Gastrocnemius medialis (tissue), 4 donors: ENCODE results near the gene ARRB1. TPM values are rescaled to one million over a fixed set of nuclear protein-coding genes. Genes with fewer than 3 reads are reported as not detected.

Source experiments
- ATAC-seq, 2 donors: fragments of 150-250 bp; one replicate each; pipeline ENCODE4 v1.9.1; 2016
- DNase-seq, 2 donors: peaks; one replicate each; pipeline ENCODE4 v3.0.0-alpha.2; 2019
- H3K27ac ChIP-seq, 4 donors: fragments of 200-600 bp; sonication (generic); 1 replicate in 1 of 4; 2 replicates in 3 of 4; pipeline ENCODE4 v1.5.1; 2016 to 2018; ENCODE audit warnings: mild to moderate bottlenecking in 2 of 4, moderate library complexity in 1 of 4
- H3K27me3 ChIP-seq, 3 donors: fragments of 200-600 bp; sonication (generic) in 2 of 3; 1 replicate in 1 of 3; 2 replicates in 2 of 3; pipeline versions ENCODE4 v1.5.1 to v1.6.0; 2016 to 2019; ENCODE audit warnings: mild to moderate bottlenecking in 1 of 3, moderate library complexity in 1 of 3
- H3K36me3 ChIP-seq, 2 donors: fragments of 200-600 bp; sonication (generic) in 1 of 2; one replicate each; pipeline ENCODE4 v1.5.1; 2017 to 2018
- H3K4me1 ChIP-seq, 2 donors: fragments of 200-600 bp; sonication (generic) in 1 of 2; one replicate each; pipeline ENCODE4 v1.5.1; 2016 to 2017; ENCODE audit warnings: mild to moderate bottlenecking in 2 of 2
- H3K4me3 ChIP-seq, 4 donors: fragments of 200-600 bp; sonication (generic) in 3 of 4; 1 replicate in 1 of 4; 2 replicates in 3 of 4; pipeline ENCODE4 v1.5.1; 2016 to 2019; ENCODE audit warnings: mild to moderate bottlenecking in 2 of 4
- H3K9me3 ChIP-seq, 3 donors: fragments of 200-600 bp; sonication (generic) in 2 of 3; 1 replicate in 1 of 3; 2 replicates in 2 of 3; pipeline ENCODE4 v1.5.1; 2016 to 2019
- CTCF ChIP-seq, 5 experiments: fragments of 450-650 bp in 3 of 5; fragments of 200-600 bp in 2 of 5; sonication (generic) in 2 of 5; IDR thresholded peaks in 4 of 5; conservative IDR thresholded peaks in 1 of 5; 1 replicate in 4 of 5; 2 replicates in 1 of 5; pipeline ENCODE4 v1.5.1; 2016 to 2019; ENCODE audit warnings: antibody characterized with exemption in 5 of 5, mild to moderate bottlenecking in 3 of 5, moderate library complexity in 3 of 5
- POLR2A ChIP-seq, 2 donors: fragments of 450-650 bp; IDR thresholded peaks; one replicate each; pipeline ENCODE4 v1.6.1; 2017; ENCODE audit warnings: antibody characterized with exemption in 2 of 2, mild to moderate bottlenecking in 2 of 2, moderate library complexity in 2 of 2
- in situ Hi-C, 4 donors: fragments of 200-750 bp; cut with MboI; loops; one replicate each; pipeline versions ENCODE4 v1.15.0 to v1.8.0; 2017; ENCODE audit warnings: low sequenced_read_pairs in 4 of 4
- intact Hi-C: fragments of 100-400 bp; cut with DNase I; formaldehyde crosslinking; loops from one replicate; pipeline ENCODE4 v1.15.1; 2023; ENCODE audit warnings: low total_unique reads
- total RNA-seq, 4 donors: library from RNA; depleted of rRNA; stranded (reverse); fragments of >200 nt; gene quantifications; one replicate each; pipeline versions ENCODE4 v1.1.0 to v1.2.3, GENCODE V29; 2016

The ARRB1 gene
- total RNA-seq, 4 donors from 2014 or later: 4.3 to 11.8 (median 5.4) TPM

DNA sequence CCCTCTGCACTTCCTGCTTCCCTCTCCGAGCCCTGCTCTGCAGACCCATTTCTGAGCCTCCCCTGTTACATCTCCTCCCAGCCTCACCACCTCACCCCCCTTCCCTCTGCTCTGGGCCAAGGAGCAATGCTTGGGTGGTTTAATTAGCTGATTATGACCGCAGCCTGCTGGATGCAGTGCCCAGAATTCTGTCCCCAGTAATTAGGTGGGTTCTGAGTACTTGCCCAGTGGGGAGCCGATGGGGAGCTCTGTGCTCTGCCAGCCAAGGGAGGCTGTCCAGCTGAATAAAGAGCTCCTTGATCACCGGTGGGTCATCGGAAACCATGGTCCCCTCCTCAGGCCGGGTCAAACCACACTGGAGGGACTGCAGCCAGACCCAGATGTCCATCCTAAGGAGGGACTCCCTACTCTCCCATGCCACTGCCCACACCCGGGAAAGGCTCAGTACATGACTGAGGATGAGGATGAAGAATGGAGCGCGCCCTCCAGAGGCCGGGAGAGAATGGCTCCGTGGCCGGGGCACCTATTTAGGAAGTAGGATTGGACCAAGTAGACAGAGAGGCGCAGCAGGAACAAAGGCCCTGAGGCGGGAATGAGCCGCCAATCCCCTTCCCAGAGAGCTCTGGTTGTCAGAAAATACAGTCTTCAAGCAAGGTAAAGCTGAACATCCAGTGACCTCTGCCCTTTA lies 9.1 kb downstream of the ARRB1 start:
- TF ChIP-seq POLR2A (IDR thresholded peaks at IDR 0.05): no peak
- TF ChIP-seq CTCF (IDR thresholded peaks at IDR 0.05 in 4 of 5, conservative IDR thresholded peaks at IDR 0.05 in 1 of 5): no peak
- Histone ChIP-seq H3K27me3 (no peaks in the 10 kb centered on the region), H3K4me3 (no peak overlapping the region), H3K4me1 (peaks cover 46 to 58% of the 10 kb centered on the region in 2 donors), H3K27ac (peak overlapping the region in 3 of 4 donors; percentile 37 to 69 (median 66)), H3K36me3 (no peaks in the 10 kb centered on the region), H3K9me3 (no peaks in the 10 kb centered on the region)
- no peak for DNase-seq
- in situ Hi-C loops (no loop called here), intact Hi-C loops (no loop called here)
- no peak for ATAC-seq

GRCh38 chr11:75341612-75342011 lies 9.8 kb downstream of the ARRB1 start:
- peak in 1 of 2 donors; percentile 23 for DNase-seq
- intact Hi-C loops: no loop called here
- no peaks in the 10 kb centered on the region for H3K9me3 ChIP-seq
- H3K27me3 ChIP-seq: no peaks in the 10 kb centered on the region
- in situ Hi-C loops: no loop called here
- no peak overlapping the region for H3K4me3 ChIP-seq
- H3K36me3 ChIP-seq: no peaks in the 10 kb centered on the region
- H3K4me1 ChIP-seq: peaks cover 43 to 62% of the 10 kb centered on the region in 2 donors
- peak overlapping the region; percentile 37 to 69 (median 58) for H3K27ac ChIP-seq
- TF ChIP-seq POLR2A (IDR thresholded peaks at IDR 0.05): no peak
- ATAC-seq: peak in 1 of 2 donors; percentile 40

- peak overlapping the region; percentile 50 to 69 (median 63) for H3K27ac ChIP-seq
- no peak for DNase-seq
- TF ChIP-seq POLR2A (IDR thresholded peaks at IDR 0.05) (no peak), CTCF (IDR thresholded peaks at IDR 0.05 in 4 of 5, conservative IDR thresholded peaks at IDR 0.05 in 1 of 5) (no peak)
- H3K4me1 ChIP-seq: peaks cover 41 to 57% of the 10 kb centered on the region in 2 donors
- in situ Hi-C loops: loop anchor here in 1 of 4 donors (5.0 kb wide), 1 partner anchor 47 kb away; no protein-coding TSS in a partner anchor
- peak in 1 of 2 donors; percentile 15 for ATAC-seq
- no peaks in the 10 kb centered on the region for H3K36me3 ChIP-seq
- intact Hi-C loops: no loop called here
- H3K27me3 ChIP-seq: no peaks in the 10 kb centered on the region
- H3K4me3 ChIP-seq: no peak overlapping the region
- H3K9me3 ChIP-seq: no peaks in the 10 kb centered on the region
Observed at GRCh38 chr11:75339685-75340409, 11.6 kb downstream of the ARRB1 start.

DNA sequence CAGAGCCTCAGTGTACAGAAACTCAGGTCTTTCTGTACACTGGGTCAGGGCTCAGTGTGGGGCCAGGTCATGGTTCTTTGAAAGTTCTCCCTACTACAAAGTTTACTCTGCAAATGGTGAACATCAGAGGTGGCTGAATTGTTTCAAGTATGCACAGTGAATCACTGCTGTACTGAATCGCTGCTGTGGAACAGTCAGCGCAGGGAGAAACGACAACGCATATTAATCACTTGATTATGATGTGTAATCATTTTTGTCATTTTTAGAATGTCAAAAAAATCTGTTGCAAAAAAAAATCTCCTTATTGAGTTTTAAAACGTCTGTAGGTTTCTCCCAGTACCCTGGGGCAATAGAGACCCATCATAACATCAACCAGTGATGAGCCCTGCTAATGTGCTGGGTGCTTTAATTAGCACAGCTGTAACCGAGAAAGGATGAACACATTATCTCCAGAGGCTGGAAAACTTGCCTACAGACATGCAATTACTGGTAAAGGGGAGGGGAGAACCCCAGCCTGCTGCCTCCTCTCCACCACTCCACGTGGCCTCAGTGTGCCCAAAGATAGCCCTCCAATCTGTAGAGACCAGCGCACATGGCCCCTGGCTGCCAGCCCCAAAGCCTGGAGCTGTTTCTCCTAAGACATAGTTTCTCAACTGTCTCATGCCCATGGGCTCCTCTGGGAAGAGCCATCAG lies 12.8 kb downstream of the ARRB1 start:
- no peak for ATAC-seq
- Histone ChIP-seq H3K9me3 (no peaks in the 10 kb centered on the region), H3K4me1 (peaks cover 41 to 62% of the 10 kb centered on the region in 2 donors), H3K27me3 (no peaks in the 10 kb centered on the region), H3K36me3 (no peaks in the 10 kb centered on the region), H3K27ac (peak overlapping the region; percentile 50 to 69 (median 63)), H3K4me3 (no peak overlapping the region)
- intact Hi-C loops (no loop called here), in situ Hi-C loops (loop anchor here in 1 of 4 donors (5.0 kb wide), 1 partner anchor 49 kb away; no protein-coding TSS in a partner anchor)
- TF ChIP-seq CTCF (IDR thresholded peaks at IDR 0.05 in 4 of 5, conservative IDR thresholded peaks at IDR 0.05 in 1 of 5) (no peak), POLR2A (IDR thresholded peaks at IDR 0.05) (no peak)
- DNase-seq: no peak
